ENCODE data around the gene TMEM145. TPM values are rescaled to one million over a fixed set of nuclear protein-coding genes. Genes with fewer than 3 reads are reported as not detected.
A peak's percentile ranks its signal among the peaks of the same experiment; 100 is the strongest.

The TMEM145 gene
- total and polyA plus RNA-seq, 10 of the 15 experiments (the other 5 are each of a cell fraction or from before 2014, with no cell fraction given): 0.04 to 0.97 (median 0.16) TPM; not detected in 4

DNA sequence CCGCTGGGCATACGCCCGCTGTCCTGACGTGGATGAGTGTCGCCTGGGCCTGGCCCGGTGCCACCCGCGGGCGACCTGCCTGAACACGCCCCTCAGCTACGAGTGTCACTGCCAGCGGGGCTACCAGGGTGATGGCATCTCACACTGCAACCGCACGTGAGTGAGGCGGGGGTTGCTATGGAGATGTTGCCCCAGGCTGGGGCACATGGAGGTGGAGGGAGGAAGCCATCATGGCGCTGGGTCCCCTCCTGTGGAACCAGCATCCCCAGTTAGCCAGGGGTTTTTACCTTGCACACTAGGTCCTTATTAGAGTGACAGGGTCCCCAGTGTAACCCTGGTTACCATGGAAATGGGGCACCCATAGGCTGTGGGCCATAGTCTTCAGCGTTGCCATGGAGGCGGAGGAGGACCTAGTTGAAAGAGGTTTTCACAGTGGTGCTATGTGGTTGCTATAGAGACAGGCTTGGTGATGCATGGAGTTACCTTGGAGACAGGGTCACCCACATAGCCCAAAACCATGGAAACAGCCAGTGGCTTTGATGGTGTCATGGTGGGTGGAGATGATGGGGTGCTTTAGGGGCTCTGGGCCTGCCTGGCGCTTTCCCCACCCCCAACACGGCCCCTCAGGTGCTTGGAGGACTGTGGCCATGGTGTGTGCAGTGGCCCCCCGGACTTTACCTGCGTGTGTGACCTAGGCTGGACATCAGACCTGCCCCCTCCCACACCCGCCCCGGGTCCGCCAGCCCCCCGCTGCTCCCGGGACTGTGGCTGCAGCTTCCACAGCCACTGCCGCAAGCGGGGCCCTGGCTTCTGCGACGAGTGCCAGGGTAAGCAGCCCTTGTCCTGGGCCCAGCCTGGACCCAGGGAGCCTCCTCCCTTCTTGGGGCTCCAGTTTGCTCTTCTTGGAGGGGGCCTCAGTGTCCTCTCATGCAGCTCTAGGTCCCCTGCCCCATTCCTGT is 39.5 kb downstream of the TMEM145 start:
- no peak for DNase-seq (ENCODE audit: low read depth, low spot score)
- peak; percentile 70 for ATAC-seq
- Histone ChIP-seq H3K9me3 (replicated peaks; ENCODE audit: control insufficient read depth, insufficient read depth, low read length) (no peaks in the 10 kb centered on the region), H3K79me2 (ENCODE audit: control insufficient read depth, insufficient read depth, low read length) (no peaks in the 10 kb centered on the region), H3K9ac (ENCODE audit: control insufficient read depth, insufficient read depth, low read length) (no peak overlapping the region), H3K4me3 (no peak overlapping the region), H3K36me3 (ENCODE audit: control insufficient read depth in 2 of 2, insufficient read depth in 2 of 2, low read length in 1 of 2) (no peaks in the 10 kb centered on the region; a peak in 1 of 4 replicates), H3K27me3 (replicated peaks in 1 of 2; ENCODE audit: control insufficient read depth in 2 of 2, insufficient read depth in 2 of 2, low read length in 1 of 2) (no peaks in the 10 kb centered on the region), H3K27ac (ENCODE audit: control insufficient read depth, insufficient read depth) (no peak overlapping the region), H2AFZ (ENCODE audit: control insufficient read depth, low read depth, low read length) (no peak overlapping the region), H3K4me2 (ENCODE audit: control insufficient read depth, insufficient read depth) (no peak overlapping the region), H3K4me1 (ENCODE audit: control insufficient read depth, insufficient read depth, low read length) (no peaks in the 10 kb centered on the region), H4K20me1 (ENCODE audit: control insufficient read depth, insufficient read depth) (no peaks in the 10 kb centered on the region)
- CTCF ChIA-PET: no interaction called here
- RAD21 ChIA-PET (ENCODE audit: unreplicated experiment): no interaction called here
- intact Hi-C loops (cut with micrococcal nuclease; ENCODE audit: unreplicated experiment) (no loop called here), in situ Hi-C loops (cut with MboI) (no loop called here)
- POLR2A ChIA-PET: no interaction called here
- SMC1A ChIA-PET (ENCODE audit: uncharacterized antibody, unreplicated experiment): no interaction called here
- no TSS peak for BruUV-seq (replicated peaks)
- WGBS (ENCODE audit: insufficient coverage, insufficient replicate concordance, low lambda C conversion rate, missing lambda C conversion rate): 77% methylated on average over 31 of the region's 31 CpGs
- no peak for FAIRE-seq
- TF ChIP-seq, protein P1, sequence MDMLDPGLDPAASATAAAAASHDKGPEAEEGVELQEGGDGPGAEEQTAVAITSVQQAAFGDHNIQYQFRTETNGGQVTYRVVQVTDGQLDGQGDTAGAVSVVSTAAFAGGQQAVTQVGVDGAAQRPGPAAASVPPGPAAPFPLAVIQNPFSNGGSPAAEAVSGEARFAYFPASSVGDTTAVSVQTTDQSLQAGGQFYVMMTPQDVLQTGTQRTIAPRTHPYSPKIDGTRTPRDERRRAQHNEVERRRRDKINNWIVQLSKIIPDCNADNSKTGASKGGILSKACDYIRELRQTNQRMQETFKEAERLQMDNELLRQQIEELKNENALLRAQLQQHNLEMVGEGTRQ (IDR thresholded peaks at IDR 0.05; ENCODE audit: borderline replicate concordance, low read depth, low read length): no peak
- 0 out of 4 replicates have a peak, but pooled peaks of 1 of the 2 experiments have one; percentile 12 for TF ChIP-seq BHLHE40 (IDR thresholded peaks at IDR 0.05; ENCODE audit: borderline replicate concordance in 1 of 2, low read depth in 2 of 2, low read length in 1 of 2)
- no peak for TF ChIP-seq EED (IDR thresholded peaks at IDR 0.05; ENCODE audit: low read depth)
- no peak for TF ChIP-seq CBX3 (IDR thresholded peaks at IDR 0.05; ENCODE audit: borderline replicate concordance, low read depth)
- peak; percentile 45; the same call in 1 of the 2 replicates for TF ChIP-seq MXI1 (IDR thresholded peaks at IDR 0.05; ENCODE audit: low read depth, low read length)
- TF ChIP-seq, protein P2, sequence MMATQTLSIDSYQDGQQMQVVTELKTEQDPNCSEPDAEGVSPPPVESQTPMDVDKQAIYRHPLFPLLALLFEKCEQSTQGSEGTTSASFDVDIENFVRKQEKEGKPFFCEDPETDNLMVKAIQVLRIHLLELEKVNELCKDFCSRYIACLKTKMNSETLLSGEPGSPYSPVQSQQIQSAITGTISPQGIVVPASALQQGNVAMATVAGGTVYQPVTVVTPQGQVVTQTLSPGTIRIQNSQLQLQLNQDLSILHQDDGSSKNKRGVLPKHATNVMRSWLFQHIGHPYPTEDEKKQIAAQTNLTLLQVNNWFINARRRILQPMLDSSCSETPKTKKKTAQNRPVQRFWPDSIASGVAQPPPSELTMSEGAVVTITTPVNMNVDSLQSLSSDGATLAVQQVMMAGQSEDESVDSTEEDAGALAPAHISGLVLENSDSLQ (IDR thresholded peaks at IDR 0.05): peak; percentile 78
- no peak for TF ChIP-seq TARDBP (IDR thresholded peaks at IDR 0.05; ENCODE audit: borderline replicate concordance)
- TF ChIP-seq MYC (IDR thresholded peaks at IDR 0.05; ENCODE audit: insufficient read depth, insufficient read length, insufficient replicate concordance, low read length, severe bottlenecking): no peak
- peak; percentile 84 for TF ChIP-seq BMI1 (IDR thresholded peaks at IDR 0.05; ENCODE audit: borderline replicate concordance)
- no peak for TF ChIP-seq TCF12 (IDR thresholded peaks at IDR 0.05; ENCODE audit: low read depth, low read length)
- TF ChIP-seq PAX8 (IDR thresholded peaks at IDR 0.05): no peak

Data from GM12878 (cell line).